ENCODE results near the gene FAM53A.
"Not testable (repeated sequence)": the region's sequence is repeated elsewhere in the genome, so short reads cannot be mapped to it uniquely, and the experiment has no call there.

The FAM53A gene

DNA sequence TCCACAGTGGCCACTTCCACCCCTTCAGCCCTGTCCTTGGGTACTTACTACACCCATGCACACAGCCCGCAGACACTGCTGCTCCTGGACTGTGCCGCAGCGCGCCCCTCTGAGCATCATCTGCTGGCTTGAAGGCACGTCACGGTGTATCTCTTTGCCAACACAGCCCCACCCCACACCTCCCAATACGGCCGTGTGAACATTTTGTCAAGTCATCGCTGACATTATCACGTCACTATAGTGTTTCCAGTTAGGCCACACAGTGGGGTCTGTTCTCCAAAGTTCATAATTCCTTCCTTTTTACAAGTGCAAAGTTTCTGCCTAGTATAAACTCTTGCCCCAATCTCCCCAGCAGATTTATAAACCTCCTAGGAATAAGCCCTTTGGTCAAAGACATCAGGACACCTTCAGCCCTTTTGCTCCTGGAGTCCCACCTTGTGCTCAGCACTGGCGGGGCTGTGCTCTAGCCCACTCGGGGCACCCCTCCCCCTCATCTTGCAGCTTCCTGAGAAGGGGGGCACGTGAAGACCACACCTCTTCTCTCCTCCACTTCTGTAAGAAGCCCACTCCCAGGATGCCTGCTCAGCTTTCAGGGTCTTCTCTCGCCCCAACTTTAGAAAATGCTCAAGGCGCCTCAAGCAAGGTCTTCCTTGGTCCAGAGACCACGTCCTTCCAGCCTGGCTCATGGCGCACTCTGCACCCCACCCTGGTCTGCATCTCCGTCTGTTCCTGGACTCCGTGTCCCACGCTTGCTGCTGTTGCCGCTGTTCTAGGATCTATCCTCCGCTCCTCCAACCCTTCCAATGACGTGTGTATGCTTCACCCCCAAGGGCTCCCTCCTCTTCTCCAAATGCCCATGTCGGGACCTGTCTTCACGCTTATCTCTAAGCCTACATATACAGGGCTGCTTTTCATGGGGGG lies 7.2 kb downstream of the FAM53A start:
- Histone ChIP-seq H3K9ac (ENCODE audit: low read depth, low read length) (no peak overlapping the region), H3K4me1 (ENCODE audit: insufficient read depth, low read length) (no peaks in the 10 kb centered on the region), H3K27me3 (ENCODE audit: insufficient read depth, low read length) (peaks cover 3% of the 10 kb centered on the region; the same call in 1 of the 2 replicates), H3K27ac (ENCODE audit: low read length) (no peak overlapping the region), H3K9me3 (ENCODE audit: insufficient read depth, low read depth, low read length) (no peaks in the 10 kb centered on the region), H3K36me3 (ENCODE audit: insufficient read depth, low read depth, low read length) (no peaks in the 10 kb centered on the region), H3K4me3 (ENCODE audit: low read length) (no peak overlapping the region)

- Histone ChIP-seq H3K4me1 (ENCODE audit: insufficient read depth, low read length) (no peaks in the 10 kb centered on the region), H3K27ac (ENCODE audit: low read length) (no peak overlapping the region), H3K9me3 (ENCODE audit: insufficient read depth, low read depth, low read length) (no peaks in the 10 kb centered on the region), H3K27me3 (ENCODE audit: insufficient read depth, low read length) (no peaks in the 10 kb centered on the region), H3K9ac (ENCODE audit: low read depth, low read length) (no peak overlapping the region), H3K4me3 (ENCODE audit: low read length) (no peak overlapping the region), H3K36me3 (ENCODE audit: insufficient read depth, low read depth, low read length) (no peaks in the 10 kb centered on the region)
Observed at GRCh38 chr4:1675802-1676137, 8.3 kb downstream of the FAM53A start.

- no peaks in the 10 kb centered on the region for H3K9me3 ChIP-seq (ENCODE audit: insufficient read depth, low read depth, low read length)
- no peaks in the 10 kb centered on the region for H3K36me3 ChIP-seq (ENCODE audit: insufficient read depth, low read depth, low read length)
- H3K27me3 ChIP-seq (ENCODE audit: insufficient read depth, low read length), result no peaks in the 10 kb centered on the region
- no peak overlapping the region for H3K27ac ChIP-seq (ENCODE audit: low read length)
- no peak overlapping the region for H3K4me3 ChIP-seq (ENCODE audit: low read length)
- no peaks in the 10 kb centered on the region for H3K4me1 ChIP-seq (ENCODE audit: insufficient read depth, low read length)
- H3K9ac ChIP-seq (ENCODE audit: low read depth, low read length), result no peak overlapping the region
Observed at GRCh38 chr4:1675136-1675801, 8.8 kb downstream of the FAM53A start.

DNA sequence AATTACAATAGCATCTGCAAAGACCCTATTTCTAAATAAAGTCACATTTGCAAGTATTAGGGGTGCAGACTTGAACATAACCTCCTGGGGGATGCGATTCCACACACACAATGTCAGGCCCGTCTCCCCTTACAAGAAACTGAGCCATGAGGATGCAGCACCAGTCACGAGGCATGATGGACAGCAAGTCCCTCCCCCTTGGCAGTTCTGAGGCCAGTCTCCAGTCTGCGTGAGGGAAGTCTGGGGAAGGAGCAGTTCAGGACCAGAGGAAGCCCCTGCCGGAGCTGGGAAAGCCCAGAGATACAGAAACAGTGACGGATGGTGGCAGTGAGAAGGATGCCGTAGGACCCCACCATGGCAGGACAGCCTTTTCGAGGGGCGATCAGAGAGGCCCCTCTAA lies 9.4 kb downstream of the FAM53A start:
- H3K4me1 ChIP-seq (ENCODE audit: insufficient read depth, low read length), result no peaks in the 10 kb centered on the region
- H3K9me3 ChIP-seq (ENCODE audit: insufficient read depth, low read depth, low read length), result no peaks in the 10 kb centered on the region
- H3K27me3 ChIP-seq (ENCODE audit: insufficient read depth, low read length), result no peaks in the 10 kb centered on the region
- H3K4me3 ChIP-seq (ENCODE audit: low read length), result no peak overlapping the region
- H3K9ac ChIP-seq (ENCODE audit: low read depth, low read length), result no peak overlapping the region
- H3K27ac ChIP-seq (ENCODE audit: low read length), result no peak overlapping the region
- no peaks in the 10 kb centered on the region for H3K36me3 ChIP-seq (ENCODE audit: insufficient read depth, low read depth, low read length)

GRCh38 chr4:1673671-1674070 lies 10.4 kb downstream of the FAM53A start:
- Histone ChIP-seq H3K9ac (ENCODE audit: low read depth, low read length) (no peak overlapping the region), H3K4me3 (ENCODE audit: low read length) (no peak overlapping the region), H3K36me3 (ENCODE audit: insufficient read depth, low read depth, low read length) (no peaks in the 10 kb centered on the region), H3K9me3 (ENCODE audit: insufficient read depth, low read depth, low read length) (no peaks in the 10 kb centered on the region), H3K27me3 (ENCODE audit: insufficient read depth, low read length) (no peaks in the 10 kb centered on the region), H3K27ac (ENCODE audit: low read length) (no peak overlapping the region), H3K4me1 (ENCODE audit: insufficient read depth, low read length) (no peaks in the 10 kb centered on the region)

DNA sequence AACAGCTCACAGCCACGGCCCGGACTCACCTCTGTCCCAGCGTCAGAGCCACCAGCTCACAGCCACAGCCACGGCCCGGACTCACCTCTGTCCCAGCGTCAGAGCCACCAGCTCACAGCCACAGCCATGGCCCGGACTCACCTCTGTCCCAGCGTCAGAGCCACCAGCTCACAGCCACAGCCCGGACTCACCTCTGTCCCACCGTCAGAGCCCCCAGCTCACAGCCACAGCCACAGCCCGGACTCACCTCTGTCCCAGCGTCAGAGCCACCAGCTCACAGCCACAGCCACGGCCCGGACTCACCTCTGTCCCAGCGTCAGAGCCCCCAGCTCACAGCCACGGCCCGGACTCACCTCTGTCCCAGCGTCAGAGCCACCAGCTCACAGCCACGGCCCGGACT lies 13.1 kb downstream of the FAM53A start:
- not testable (repeated sequence) for H3K27me3 ChIP-seq (ENCODE audit: insufficient read depth, low read length); H3K36me3 ChIP-seq (ENCODE audit: insufficient read depth, low read depth, low read length); H3K27ac ChIP-seq (ENCODE audit: low read length); H3K4me3 ChIP-seq (ENCODE audit: low read length); H3K4me1 ChIP-seq (ENCODE audit: insufficient read depth, low read length); H3K9me3 ChIP-seq (ENCODE audit: insufficient read depth, low read depth, low read length); H3K9ac ChIP-seq (ENCODE audit: low read depth, low read length)

- no peaks in the 10 kb centered on the region for H3K27me3 ChIP-seq (ENCODE audit: insufficient read depth, low read length)
- no peaks in the 10 kb centered on the region for H3K9me3 ChIP-seq (ENCODE audit: insufficient read depth, low read depth, low read length)
- no peak overlapping the region for H3K9ac ChIP-seq (ENCODE audit: low read depth, low read length)
- H3K4me3 ChIP-seq (ENCODE audit: low read length), result no peak overlapping the region
- H3K36me3 ChIP-seq (ENCODE audit: insufficient read depth, low read depth, low read length), result no peaks in the 10 kb centered on the region
- no peaks in the 10 kb centered on the region for H3K4me1 ChIP-seq (ENCODE audit: insufficient read depth, low read length)
- no peak overlapping the region for H3K27ac ChIP-seq (ENCODE audit: low read length)
Observed at GRCh38 chr4:1670279-1670678, 13.8 kb downstream of the FAM53A start.

GRCh38 chr4:1669850-1670249 lies 14.3 kb downstream of the FAM53A start:
- Histone ChIP-seq H3K9ac (ENCODE audit: low read depth, low read length) (no peak overlapping the region), H3K36me3 (ENCODE audit: insufficient read depth, low read depth, low read length) (no peaks in the 10 kb centered on the region), H3K27me3 (ENCODE audit: insufficient read depth, low read length) (no peaks in the 10 kb centered on the region), H3K27ac (ENCODE audit: low read length) (no peak overlapping the region), H3K4me1 (ENCODE audit: insufficient read depth, low read length) (no peaks in the 10 kb centered on the region), H3K9me3 (ENCODE audit: insufficient read depth, low read depth, low read length) (no peaks in the 10 kb centered on the region), H3K4me3 (ENCODE audit: low read length) (no peak overlapping the region)

DNA sequence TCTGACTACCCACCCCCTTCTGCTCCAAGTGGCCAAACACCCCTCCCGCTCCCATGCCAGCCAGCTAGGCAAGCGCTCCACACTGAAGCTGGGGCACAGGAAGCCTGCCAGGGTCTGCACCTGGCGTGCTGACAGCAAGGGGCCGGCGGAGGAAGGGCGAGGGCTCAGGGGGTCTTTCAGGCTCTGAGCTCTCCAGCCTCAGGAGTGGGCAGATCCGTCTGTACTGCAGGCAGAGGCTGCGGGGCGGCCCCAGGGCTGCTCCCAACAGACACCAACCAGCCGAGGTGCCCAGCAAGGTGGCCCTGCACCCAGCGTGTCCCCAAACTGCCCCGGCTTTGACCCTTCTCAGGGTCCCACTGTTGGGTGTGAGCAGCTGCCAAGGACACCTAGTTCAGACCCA lies 14.8 kb downstream of the FAM53A start:
- H3K9me3 ChIP-seq (ENCODE audit: insufficient read depth, low read depth, low read length), result no peaks in the 10 kb centered on the region
- no peaks in the 10 kb centered on the region for H3K4me1 ChIP-seq (ENCODE audit: insufficient read depth, low read length)
- H3K27ac ChIP-seq (ENCODE audit: low read length), result no peak overlapping the region
- H3K36me3 ChIP-seq (ENCODE audit: insufficient read depth, low read depth, low read length), result no peaks in the 10 kb centered on the region
- no peak overlapping the region for H3K9ac ChIP-seq (ENCODE audit: low read depth, low read length)
- no peak overlapping the region for H3K4me3 ChIP-seq (ENCODE audit: low read length)
- no peaks in the 10 kb centered on the region for H3K27me3 ChIP-seq (ENCODE audit: insufficient read depth, low read length)

DNA sequence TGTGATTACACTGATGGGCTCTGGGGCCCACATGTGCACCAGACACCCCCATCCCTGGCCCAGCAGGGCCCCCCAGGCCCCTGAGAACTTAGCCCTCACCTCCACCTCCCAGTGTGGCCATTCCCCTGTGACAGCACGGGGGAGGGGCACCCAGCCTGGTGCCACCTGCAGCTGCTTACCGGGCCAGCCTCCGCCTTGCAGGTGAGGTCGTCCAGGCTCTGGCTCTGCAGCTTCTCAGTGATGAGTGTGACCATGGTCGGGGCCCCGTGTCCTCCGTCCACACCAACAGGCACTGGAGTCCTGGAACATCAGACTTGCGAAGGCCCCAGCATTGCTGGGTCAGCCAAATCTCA lies 15.6 kb downstream of the FAM53A start:
- H3K9me3 ChIP-seq (ENCODE audit: insufficient read depth, low read depth, low read length), result no peaks in the 10 kb centered on the region
- no peaks in the 10 kb centered on the region for H3K4me1 ChIP-seq (ENCODE audit: insufficient read depth, low read length)
- H3K4me3 ChIP-seq (ENCODE audit: low read length), result no peak overlapping the region
- no peak overlapping the region for H3K27ac ChIP-seq (ENCODE audit: low read length)
- H3K27me3 ChIP-seq (ENCODE audit: insufficient read depth, low read length), result no peaks in the 10 kb centered on the region
- no peaks in the 10 kb centered on the region for H3K36me3 ChIP-seq (ENCODE audit: insufficient read depth, low read depth, low read length)
- H3K9ac ChIP-seq (ENCODE audit: low read depth, low read length), result no peak overlapping the region

DNA sequence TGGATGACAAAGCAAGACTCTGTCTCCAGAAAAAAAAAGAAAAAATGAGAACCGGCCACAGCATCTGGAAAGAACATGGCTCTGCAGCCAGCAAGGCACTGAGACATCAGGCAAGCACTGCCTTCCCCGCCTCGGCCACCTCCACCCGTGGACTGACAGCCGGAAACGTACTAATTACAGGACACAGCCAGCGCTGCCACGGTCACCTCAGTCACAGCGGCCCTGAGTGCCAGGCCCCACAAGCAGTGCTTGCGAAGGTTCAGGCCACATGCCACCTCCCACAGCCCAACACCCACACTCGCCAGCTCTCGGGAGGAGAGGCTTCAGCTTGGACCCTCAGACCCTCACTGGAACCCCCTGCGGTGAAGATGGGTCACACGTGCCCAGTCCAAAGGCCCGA lies 16.8 kb downstream of the FAM53A start:
- Histone ChIP-seq H3K27me3 (ENCODE audit: insufficient read depth, low read length) (no peaks in the 10 kb centered on the region), H3K9me3 (ENCODE audit: insufficient read depth, low read depth, low read length) (no peaks in the 10 kb centered on the region), H3K9ac (ENCODE audit: low read depth, low read length) (no peak overlapping the region), H3K4me3 (ENCODE audit: low read length) (no peak overlapping the region), H3K36me3 (ENCODE audit: insufficient read depth, low read depth, low read length) (no peaks in the 10 kb centered on the region), H3K27ac (ENCODE audit: low read length) (no peak overlapping the region), H3K4me1 (ENCODE audit: insufficient read depth, low read length) (no peaks in the 10 kb centered on the region)

DNA sequence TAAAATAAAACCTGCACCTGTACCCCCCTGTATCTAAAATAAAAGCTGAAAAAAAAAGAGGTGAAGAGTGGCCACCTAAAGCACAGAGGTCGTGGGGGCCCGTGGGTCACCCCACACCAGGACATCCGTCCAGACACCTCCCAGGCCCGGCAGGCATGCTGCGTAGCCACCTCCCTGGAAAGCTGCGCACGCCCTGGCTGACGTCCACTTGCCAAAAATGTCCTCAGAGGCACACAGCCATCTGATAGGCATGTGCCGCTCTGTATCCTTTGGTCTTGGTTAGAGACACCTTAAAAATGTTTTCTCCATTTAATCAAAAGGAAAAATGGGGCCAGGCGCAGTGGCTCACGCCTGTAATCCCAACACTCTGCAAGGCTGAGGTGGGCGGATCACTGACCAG lies 17.7 kb downstream of the FAM53A start:
- H3K4me1 ChIP-seq (ENCODE audit: insufficient read depth, low read length), result no peaks in the 10 kb centered on the region
- no peak overlapping the region for H3K27ac ChIP-seq (ENCODE audit: low read length)
- H3K9ac ChIP-seq (ENCODE audit: low read depth, low read length), result no peak overlapping the region
- H3K36me3 ChIP-seq (ENCODE audit: insufficient read depth, low read depth, low read length), result no peaks in the 10 kb centered on the region
- no peaks in the 10 kb centered on the region for H3K27me3 ChIP-seq (ENCODE audit: insufficient read depth, low read length)
- no peaks in the 10 kb centered on the region for H3K9me3 ChIP-seq (ENCODE audit: insufficient read depth, low read depth, low read length)
- no peak overlapping the region for H3K4me3 ChIP-seq (ENCODE audit: low read length)

All from iPS-20b (cell line).